Neural cell (in vitro differentiated cells): ENCODE measurements around the gene PRRT4. TPM values are rescaled to one million over a fixed set of nuclear protein-coding genes. Genes with fewer than 3 reads are reported as not detected.

Source experiments
- H2AFZ ChIP-seq: fragments of 200-600, 300-800 bp; sonication (generic), shearing (Covaris generic); 2 replicates; pipeline ENCODE4 v1.6.0; 2014; ENCODE audit warnings: low read depth, mild to moderate bottlenecking, antibody characterized with exemption, low read length, moderate library complexity
- H3F3A ChIP-seq: fragments of 200-600 bp; shearing (Covaris generic); 2 replicates; pipeline ENCODE4 v1.6.1; 2016; ENCODE audit warnings: mild to moderate bottlenecking, moderate library complexity, mixed read lengths, antibody characterized with exemption, low read length; ENCODE audit not compliant: insufficient read depth, poor library complexity, severe bottlenecking
- H3K27ac ChIP-seq: fragments of 200-600, 300-800 bp; sonication (generic), shearing (Covaris generic); 2 replicates; pipeline ENCODE4 v1.5.1; 2014; ENCODE audit warnings: mild to moderate bottlenecking, low read length, moderate library complexity
- H3K27me3 ChIP-seq: fragments of 300-800, 200-600 bp; sonication (generic), shearing (Covaris generic); 2 replicates; pipeline ENCODE4 v1.6.0; 2014; ENCODE audit warnings: mild to moderate bottlenecking, low read depth, low read length, moderate library complexity; ENCODE audit not compliant: insufficient read depth
- H3K36me3 ChIP-seq: fragments of 300-800, 200-600 bp; sonication (generic), shearing (Covaris generic); 2 replicates; pipeline ENCODE4 v1.5.1; 2014; ENCODE audit warnings: mild to moderate bottlenecking, antibody characterized with exemption, low read length, moderate library complexity; ENCODE audit not compliant: insufficient read depth
- H3K4me2 ChIP-seq: fragments of 300-800, 200-600 bp; sonication (generic), shearing (Covaris generic); 2 replicates; pipeline ENCODE4 v1.6.0; 2014; ENCODE audit warnings: mild to moderate bottlenecking, low read length
- H3K4me3 ChIP-seq: fragments of 300-800, 200-600 bp; sonication (generic), shearing (Covaris generic); 2 replicates; pipeline ENCODE4 v1.5.1; 2014; ENCODE audit warnings: mild to moderate bottlenecking, low read length, moderate library complexity
- H3K79me2 ChIP-seq: fragments of 200-600 bp; shearing (Covaris generic); replicated peaks from 2 replicates; pipeline ENCODE4 v1.6.0; 2014; ENCODE audit warnings: mild to moderate bottlenecking, low read length, moderate library complexity; ENCODE audit not compliant: insufficient read depth
- H3K9ac ChIP-seq: fragments of 300-800, 200-600 bp; sonication (generic), shearing (Covaris generic); 2 replicates; pipeline ENCODE4 v1.6.1; 2016; ENCODE audit warnings: mild to moderate bottlenecking, low read length, mixed read lengths
- H3K9me2 ChIP-seq: fragments of 200-600 bp; shearing (Covaris generic); 2 replicates; pipeline ENCODE4 v1.6.1; 2016; ENCODE audit warnings: mild to moderate bottlenecking, low read length, mixed read lengths; ENCODE audit not compliant: insufficient read depth
- H3K9me3 ChIP-seq: fragments of 200-600, 300-800 bp; sonication (generic), shearing (Covaris generic); 2 replicates; pipeline ENCODE4 v1.6.1; 2016; ENCODE audit warnings: mild to moderate bottlenecking, mixed run types, low read length, moderate library complexity, mixed read lengths
- H4K20me1 ChIP-seq: fragments of 200-600 bp; shearing (Covaris generic); 2 replicates; pipeline ENCODE4 v1.6.1; 2016; ENCODE audit warnings: mild to moderate bottlenecking, mixed run types; ENCODE audit not compliant: insufficient read depth
- EP300 ChIP-seq: fragments of 450-650 bp; conservative IDR thresholded peaks from 2 replicates; pipeline ENCODE4 v1.6.1; 2014; ENCODE audit warnings: antibody characterized with exemption, mild to moderate bottlenecking, moderate library complexity; ENCODE audit not compliant: poor library complexity, severe bottlenecking
- EZH2 ChIP-seq: fragments of 200-600, 300-800 bp; shearing (Covaris generic), sonication (generic); IDR thresholded peaks from 2 replicates; pipeline ENCODE4 v1.6.1; 2014; ENCODE audit warnings: antibody characterized with exemption, low read length, borderline replicate concordance, mild to moderate bottlenecking; ENCODE audit not compliant: insufficient read depth, poor library complexity, severe bottlenecking
- MXI1 ChIP-seq: fragments of 450-650 bp; conservative IDR thresholded peaks from 2 replicates; pipeline ENCODE4 v1.6.1; 2014; ENCODE audit warnings: antibody characterized with exemption, mild to moderate bottlenecking; ENCODE audit not compliant: poor library complexity, severe bottlenecking
- POLR2AphosphoS5 ChIP-seq: IDR thresholded peaks from 2 replicates; pipeline ENCODE4 v1.6.1; 2012
- RAD21 ChIP-seq: fragments of 450-650 bp; conservative IDR thresholded peaks from 2 replicates; pipeline ENCODE4 v1.6.1; 2014; ENCODE audit warnings: antibody characterized with exemption, mild to moderate bottlenecking, moderate library complexity
- SMC3 ChIP-seq: fragments of 450-650 bp; conservative IDR thresholded peaks from 2 replicates; pipeline ENCODE4 v1.6.1; 2014; ENCODE audit warnings: antibody characterized with exemption, mild to moderate bottlenecking, moderate library complexity; ENCODE audit not compliant: poor library complexity
- TAF1 ChIP-seq: IDR thresholded peaks from 2 replicates; pipeline ENCODE4 v1.6.1; 2012; ENCODE audit warnings: low read depth
- polyA plus RNA-seq: library from polyadenylated mRNA; depleted of rRNA; stranded (reverse); fragments of >200 nt; gene quantifications from 2 replicates; pipeline ENCODE4 v1.2.3, GENCODE V29; 2014
- TF ChIP-seq, protein P1 (sequence below): IDR thresholded peaks from 2 replicates; pipeline ENCODE4 v1.6.1; 2012; ENCODE audit warnings: borderline replicate concordance
- TF ChIP-seq, protein P2 (sequence below): fragments of 450-650 bp; IDR thresholded peaks from 2 replicates; pipeline ENCODE4 v1.5.1; 2014; ENCODE audit warnings: antibody characterized with exemption, mild to moderate bottlenecking, moderate library complexity; ENCODE audit not compliant: poor library complexity, severe bottlenecking

Gene PRRT4
- polyA plus RNA-seq, 1 donor from 2014 or later = 32.5 TPM

GRCh38 chr7:128359336-128359735 lies 2.2 kb downstream of the PRRT4 start:
- Histone ChIP-seq H3K27ac (no peak overlapping the region), H3K9ac (no peak overlapping the region), H3K4me2 (no peak overlapping the region), H3K27me3 (peaks cover 25% of the 10 kb centered on the region), H3F3A (no peaks in the 10 kb centered on the region), H3K9me3 (no peaks in the 10 kb centered on the region), H4K20me1 (no peaks in the 10 kb centered on the region), H3K4me3 (no peak overlapping the region), H3K36me3 (no peaks in the 10 kb centered on the region), H2AFZ (no peak overlapping the region), H3K9me2 (no peaks in the 10 kb centered on the region), H3K79me2 (no peaks in the 10 kb centered on the region)
- no peak for TF ChIP-seq SMC3
- TF ChIP-seq EP300 = no peak
- TF ChIP-seq, protein P1, sequence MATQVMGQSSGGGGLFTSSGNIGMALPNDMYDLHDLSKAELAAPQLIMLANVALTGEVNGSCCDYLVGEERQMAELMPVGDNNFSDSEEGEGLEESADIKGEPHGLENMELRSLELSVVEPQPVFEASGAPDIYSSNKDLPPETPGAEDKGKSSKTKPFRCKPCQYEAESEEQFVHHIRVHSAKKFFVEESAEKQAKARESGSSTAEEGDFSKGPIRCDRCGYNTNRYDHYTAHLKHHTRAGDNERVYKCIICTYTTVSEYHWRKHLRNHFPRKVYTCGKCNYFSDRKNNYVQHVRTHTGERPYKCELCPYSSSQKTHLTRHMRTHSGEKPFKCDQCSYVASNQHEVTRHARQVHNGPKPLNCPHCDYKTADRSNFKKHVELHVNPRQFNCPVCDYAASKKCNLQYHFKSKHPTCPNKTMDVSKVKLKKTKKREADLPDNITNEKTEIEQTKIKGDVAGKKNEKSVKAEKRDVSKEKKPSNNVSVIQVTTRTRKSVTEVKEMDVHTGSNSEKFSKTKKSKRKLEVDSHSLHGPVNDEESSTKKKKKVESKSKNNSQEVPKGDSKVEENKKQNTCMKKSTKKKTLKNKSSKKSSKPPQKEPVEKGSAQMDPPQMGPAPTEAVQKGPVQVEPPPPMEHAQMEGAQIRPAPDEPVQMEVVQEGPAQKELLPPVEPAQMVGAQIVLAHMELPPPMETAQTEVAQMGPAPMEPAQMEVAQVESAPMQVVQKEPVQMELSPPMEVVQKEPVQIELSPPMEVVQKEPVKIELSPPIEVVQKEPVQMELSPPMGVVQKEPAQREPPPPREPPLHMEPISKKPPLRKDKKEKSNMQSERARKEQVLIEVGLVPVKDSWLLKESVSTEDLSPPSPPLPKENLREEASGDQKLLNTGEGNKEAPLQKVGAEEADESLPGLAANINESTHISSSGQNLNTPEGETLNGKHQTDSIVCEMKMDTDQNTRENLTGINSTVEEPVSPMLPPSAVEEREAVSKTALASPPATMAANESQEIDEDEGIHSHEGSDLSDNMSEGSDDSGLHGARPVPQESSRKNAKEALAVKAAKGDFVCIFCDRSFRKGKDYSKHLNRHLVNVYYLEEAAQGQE = no peak
- TF ChIP-seq RAD21 = no peak
- TF ChIP-seq TAF1 = no peak
- no peak for TF ChIP-seq MXI1
- TF ChIP-seq EZH2 = no peak
- TF ChIP-seq, protein P2, sequence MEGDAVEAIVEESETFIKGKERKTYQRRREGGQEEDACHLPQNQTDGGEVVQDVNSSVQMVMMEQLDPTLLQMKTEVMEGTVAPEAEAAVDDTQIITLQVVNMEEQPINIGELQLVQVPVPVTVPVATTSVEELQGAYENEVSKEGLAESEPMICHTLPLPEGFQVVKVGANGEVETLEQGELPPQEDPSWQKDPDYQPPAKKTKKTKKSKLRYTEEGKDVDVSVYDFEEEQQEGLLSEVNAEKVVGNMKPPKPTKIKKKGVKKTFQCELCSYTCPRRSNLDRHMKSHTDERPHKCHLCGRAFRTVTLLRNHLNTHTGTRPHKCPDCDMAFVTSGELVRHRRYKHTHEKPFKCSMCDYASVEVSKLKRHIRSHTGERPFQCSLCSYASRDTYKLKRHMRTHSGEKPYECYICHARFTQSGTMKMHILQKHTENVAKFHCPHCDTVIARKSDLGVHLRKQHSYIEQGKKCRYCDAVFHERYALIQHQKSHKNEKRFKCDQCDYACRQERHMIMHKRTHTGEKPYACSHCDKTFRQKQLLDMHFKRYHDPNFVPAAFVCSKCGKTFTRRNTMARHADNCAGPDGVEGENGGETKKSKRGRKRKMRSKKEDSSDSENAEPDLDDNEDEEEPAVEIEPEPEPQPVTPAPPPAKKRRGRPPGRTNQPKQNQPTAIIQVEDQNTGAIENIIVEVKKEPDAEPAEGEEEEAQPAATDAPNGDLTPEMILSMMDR = no peak
- TF ChIP-seq POLR2AphosphoS5 = no peak

DNA sequence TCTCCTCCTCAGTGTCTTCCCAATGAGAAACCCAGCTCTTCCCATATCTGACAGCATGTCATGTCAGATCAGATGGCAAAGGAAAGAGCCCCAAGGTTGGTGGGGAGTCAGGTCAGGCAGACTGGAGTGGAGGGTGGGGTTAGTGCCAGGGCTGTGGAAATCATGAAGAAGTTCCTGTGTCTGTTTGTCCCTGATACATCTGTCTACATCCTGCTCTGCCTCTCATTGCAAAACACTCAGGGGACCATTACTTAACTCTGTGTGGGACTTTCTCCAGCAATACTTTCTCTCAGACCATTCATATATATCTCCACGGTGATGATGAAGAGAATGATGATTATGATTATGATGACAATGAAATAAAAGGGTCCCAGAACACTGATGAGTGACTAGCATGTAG lies 3.3 kb downstream of the PRRT4 start:
- H3K9ac ChIP-seq = no peak overlapping the region
- no peaks in the 10 kb centered on the region for H3F3A ChIP-seq
- H3K4me2 ChIP-seq = no peak overlapping the region
- peaks cover 23% of the 10 kb centered on the region for H3K27me3 ChIP-seq
- no peaks in the 10 kb centered on the region for H3K9me3 ChIP-seq
- no peaks in the 10 kb centered on the region for H3K79me2 ChIP-seq
- H4K20me1 ChIP-seq = no peaks in the 10 kb centered on the region
- no peaks in the 10 kb centered on the region for H3K36me3 ChIP-seq
- H2AFZ ChIP-seq = no peak overlapping the region
- H3K27ac ChIP-seq = no peak overlapping the region
- H3K4me3 ChIP-seq = no peak overlapping the region
- H3K9me2 ChIP-seq = no peaks in the 10 kb centered on the region
- TF ChIP-seq POLR2AphosphoS5 = no peak
- TF ChIP-seq SMC3 = no peak
- no peak for TF ChIP-seq MXI1
- no peak for TF ChIP-seq EP300
- no peak for TF ChIP-seq RAD21
- TF ChIP-seq EZH2 = no peak
- TF ChIP-seq, protein P2 = no peak
- no peak for TF ChIP-seq TAF1
- TF ChIP-seq, protein P1 = no peak
